BJ (cell line): ENCODE data around the gene RINL. TPM values are rescaled to one million over a fixed set of nuclear protein-coding genes. Genes with fewer than 3 reads are reported as not detected.

Experiments
- CTCF ChIA-PET: fragments of 350-600 bp; formaldehyde crosslinking; extraction: SDS; loops from one replicate; lab custom pipeline; 2021; ENCODE audit warnings: antibody characterized with exemption, inconsistent platforms; lab: Yijun Ruan, JAX
- POLR2A ChIA-PET: fragments of 300-600 bp; sonication (Branson Sonifier 250); formaldehyde crosslinking; extraction: SDS; loops from one replicate; lab custom pipeline; 2021; ENCODE audit warnings: antibody characterized with exemption; lab: Charles Lee
- DNase-seq: peaks from one replicate; pipeline ENCODE4 v3.0.0-alpha.2; 2011; ENCODE audit warnings: low read depth
- H3K27me3 ChIP-seq: 2 replicates; pipeline ENCODE4 v1.6.0; 2011; ENCODE audit warnings: low read length; ENCODE audit not compliant: control insufficient read depth, insufficient read depth
- H3K36me3 ChIP-seq: 2 replicates; pipeline ENCODE4 v1.5.1; 2011; ENCODE audit warnings: low read length; ENCODE audit not compliant: control insufficient read depth, insufficient read depth
- H3K4me3 ChIP-seq: 2 replicates; pipeline ENCODE4 v1.5.1; 2011; ENCODE audit warnings: low read depth, mild to moderate bottlenecking, control low read depth, low read length
- CTCF ChIP-seq: IDR thresholded peaks from 2 replicates; pipeline ENCODE4 v1.5.1; 2011; ENCODE audit warnings: low read depth, mild to moderate bottlenecking, control low read depth, inconsistent platforms, low read length, moderate library complexity; ENCODE audit not compliant: insufficient read depth
- polyA minus RNA-seq: library from RNA; depleted of rRNA, polyadenylated mRNA; stranded (reverse); fragments of >200 nt; gene quantifications from 2 replicates; pipeline ENCODE4 v1.2.3, GENCODE V29; 2011; rRNA and poly(A)+ RNA removed
- polyA plus RNA-seq: library from polyadenylated mRNA; depleted of rRNA; stranded (reverse); fragments of >200 nt; gene quantifications from 2 replicates; pipeline ENCODE4 v1.2.3, GENCODE V29; 2011; rRNA removed

Gene RINL
- polyA plus RNA-seq (1.9 TPM in 2 replicates), polyA minus RNA-seq (0.90 and 1.1 TPM in 2 replicates)

GRCh38 chr19:38877781-38878574 is at the start of gene RINL:
Gene RINL, minus strand, starts transcription at chr19:38878275. Its CDS starts 1,533 bp downstream, at chr19:38876742.
- ChIA-PET POLR2A (no interaction called here), CTCF (interaction anchor here (0.9 to 5.2 kb wide), 3 partner anchors 8 to 61 kb away, joined by 3 to 30 read pairs (median 29); no protein-coding TSS in a partner anchor)
- DNase-seq, result no peak
- peaks cover 5% of the 10 kb centered on the region for H3K36me3 ChIP-seq
- no peak for TF ChIP-seq CTCF
- H3K4me3 ChIP-seq, result no peak within 1 kb of the TSS
- no peaks in the 10 kb centered on the region for H3K27me3 ChIP-seq

DNA sequence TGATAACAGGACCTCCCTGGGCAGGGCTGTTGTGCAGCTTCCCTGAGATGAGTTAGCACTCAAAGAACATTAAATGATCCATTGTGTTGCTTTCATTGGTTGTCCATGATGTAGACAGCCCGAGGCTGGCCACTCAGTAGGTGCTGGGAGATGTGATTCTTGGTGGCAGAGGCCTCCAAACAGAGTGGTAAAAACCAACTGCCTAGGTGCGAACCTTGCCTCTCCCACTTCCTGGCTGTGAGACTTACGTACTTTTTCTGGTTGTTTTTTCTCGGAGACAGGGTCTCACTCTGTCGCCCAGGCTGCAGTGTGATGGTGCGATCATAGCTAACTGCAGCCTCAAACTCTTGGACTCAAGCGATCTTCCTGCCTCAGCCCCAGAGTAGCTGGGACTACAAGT is 46.3 kb upstream of the RINL start:
- no peak overlapping the region for H3K4me3 ChIP-seq
- POLR2A ChIA-PET, result no interaction called here
- no peak for TF ChIP-seq CTCF
- DNase-seq, result no peak
- CTCF ChIA-PET, result interaction anchor here (0.8 kb wide), 1 partner anchor 9 kb away, joined by 3 read pairs; no protein-coding TSS in a partner anchor
- no peaks in the 10 kb centered on the region for H3K27me3 ChIP-seq
- peaks cover 6% of the 10 kb centered on the region for H3K36me3 ChIP-seq

- H3K36me3 ChIP-seq, result peaks cover 6% of the 10 kb centered on the region
- POLR2A ChIA-PET, result no interaction called here
- CTCF ChIA-PET, result interaction anchor here (1.7 kb wide), 1 partner anchor 8 kb away, joined by 8 read pairs; the partner anchor contains the start of genes MRPS12 and SARS2
- no peak for TF ChIP-seq CTCF
- no peaks in the 10 kb centered on the region for H3K27me3 ChIP-seq
- no peak overlapping the region for H3K4me3 ChIP-seq
- no peak for DNase-seq
Observed at GRCh38 chr19:38922482-38922881, 44.4 kb upstream of the RINL start.

DNA sequence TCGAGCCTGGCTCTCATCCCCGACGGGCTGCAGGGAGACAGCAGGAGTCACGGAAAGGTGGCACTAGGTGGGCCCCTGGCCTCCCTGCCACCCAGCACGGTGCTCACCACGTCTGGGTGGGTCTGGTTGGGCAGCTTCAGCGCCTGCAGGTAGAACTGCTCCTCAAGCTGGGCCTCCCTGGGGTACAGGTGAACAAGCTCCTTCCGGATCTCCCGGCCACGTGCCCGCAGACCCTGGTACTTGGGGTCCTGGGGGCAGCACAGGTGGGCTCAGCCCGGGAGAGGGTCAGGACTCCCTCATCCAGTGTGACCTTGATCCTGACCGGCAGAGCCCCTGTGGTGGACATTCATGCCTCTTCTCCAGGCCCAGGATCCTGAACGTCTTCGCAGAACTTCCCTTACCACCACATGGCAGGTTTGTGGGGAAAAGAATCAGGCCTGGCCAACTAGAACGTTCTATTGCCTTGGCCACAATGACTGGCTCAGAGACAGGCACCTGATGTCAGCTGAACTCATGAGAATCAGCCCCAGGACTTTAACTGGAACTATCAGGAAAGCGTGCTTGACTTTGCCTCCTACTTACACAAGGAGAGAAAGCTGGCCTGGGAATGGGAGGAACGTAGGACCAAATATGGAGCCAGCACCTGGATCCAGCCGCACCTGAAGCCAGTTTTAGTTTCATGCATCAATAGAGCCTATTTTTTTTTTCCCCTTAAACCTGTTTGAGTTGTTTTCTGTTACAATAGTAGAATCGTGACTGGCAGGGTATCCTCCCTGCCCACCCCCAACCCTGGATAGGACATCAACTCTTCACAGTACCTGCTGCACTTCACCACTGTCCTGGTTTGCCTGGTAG is 43.6 kb upstream of the RINL start:
- Histone ChIP-seq H3K4me3 (no peak overlapping the region), H3K27me3 (no peaks in the 10 kb centered on the region), H3K36me3 (peaks cover 6% of the 10 kb centered on the region)
- ChIA-PET CTCF (interaction anchor here (0.9 to 1.7 kb wide), 2 partner anchors 8 to 52 kb away, joined by 4 to 8 read pairs; partner anchors contain the start of genes MRPS12 and SARS2), POLR2A (no interaction called here)
- DNase-seq, result no peak
- no peak for TF ChIP-seq CTCF
